ENCODE measurements around the gene CRYAA. TPM values are rescaled to one million over a fixed set of nuclear protein-coding genes. Genes with fewer than 3 reads are reported as not detected.

The CRYAA gene
- total and polyA plus RNA-seq, 11 donors: not detected

- H3K9me3 ChIP-seq: peaks cover 0 to 28% (median 17%) of the 10 kb centered on the region in 12 donors
- H3K27me3 ChIP-seq: peaks cover 0 to 7% (median 0%) of the 10 kb centered on the region in 9 donors
- no peaks in the 10 kb centered on the region for H3K4me1 ChIP-seq
- no peak overlapping the region for H3K4me3 ChIP-seq
- ATAC-seq (no peak), DNase-seq (peak in 2 of 5 donors; percentile 1 to 4)
- TF ChIP-seq CTCF (IDR thresholded peaks at IDR 0.05): no peak
- TF ChIP-seq POLR2A (IDR thresholded peaks at IDR 0.05): no peak
- WGBS, 4 donors: 89 to 96% (median 93%) methylated on average over 7 of the region's 7 CpGs
- H3K36me3 ChIP-seq: no peaks in the 10 kb centered on the region
- intact Hi-C loops (cut with DNase I): no loop called here
- no peak overlapping the region for H3K27ac ChIP-seq
Observed at GRCh38 chr21:43204638-43205037, 35.8 kb downstream of the CRYAA start.

GRCh38 chr21:43206231-43207042, 37.6 kb downstream of the CRYAA start:
- H3K27me3 ChIP-seq: peaks cover 0 to 7% (median 0%) of the 10 kb centered on the region in 9 donors
- WGBS, 4 donors: 86 to 87% (median 87%) methylated on average over 15 to 18 of the region's 18 CpGs

GRCh38 chr21:43207043-43207315, 38.2 kb downstream of the CRYAA start:
- H3K36me3 ChIP-seq: no peaks in the 10 kb centered on the region
- ATAC-seq (no peak), DNase-seq (peak in 1 of 5 donors; percentile 40)
- no peak for TF ChIP-seq CTCF (IDR thresholded peaks at IDR 0.05)
- no peak overlapping the region for H3K27ac ChIP-seq
- 92 to 98% (median 94%) methylated on average over 6 of the region's 6 CpGs for WGBS, 4 donors
- peaks cover 0 to 13% (median 2%) of the 10 kb centered on the region in 12 donors for H3K4me1 ChIP-seq
- intact Hi-C loops (cut with DNase I): no loop called here
- H3K27me3 ChIP-seq: peaks cover 0 to 7% (median 0%) of the 10 kb centered on the region in 9 donors
- peaks cover 0 to 8% (median under 1%) of the 10 kb centered on the region in 12 donors for H3K9me3 ChIP-seq
- H3K4me3 ChIP-seq: no peak overlapping the region

More at GRCh38 chr21:43206231-43207042, 37.6 kb downstream of the CRYAA start:
- H3K4me1 ChIP-seq: peaks cover 0 to 8% (median under 1%) of the 10 kb centered on the region in 12 donors
- H3K36me3 ChIP-seq: no peaks in the 10 kb centered on the region
- DNase-seq (peak in 3 of 5 donors; percentile 3 to 38 (median 14)), ATAC-seq (no peak)
- peaks cover 0 to 13% (median 4%) of the 10 kb centered on the region in 12 donors for H3K9me3 ChIP-seq
- TF ChIP-seq POLR2A (IDR thresholded peaks at IDR 0.05) (no peak), CTCF (IDR thresholded peaks at IDR 0.05) (no peak)
- intact Hi-C loops (cut with DNase I): no loop called here
- H3K27ac ChIP-seq: no peak overlapping the region
- H3K4me3 ChIP-seq: no peak overlapping the region

- H3K4me1 ChIP-seq: peaks cover 0 to 14% (median 2%) of the 10 kb centered on the region in 12 donors
- no peak for TF ChIP-seq CTCF (IDR thresholded peaks at IDR 0.05)
- no peak for TF ChIP-seq POLR2A (IDR thresholded peaks at IDR 0.05)
- no peaks in the 10 kb centered on the region for H3K9me3 ChIP-seq
- no peak overlapping the region for H3K4me3 ChIP-seq
- intact Hi-C loops (cut with DNase I): no loop called here
- no peak overlapping the region for H3K27ac ChIP-seq
- WGBS, 4 donors: 84 to 96% (median 93%) methylated on average over 6 of the region's 6 CpGs
- no peaks in the 10 kb centered on the region for H3K36me3 ChIP-seq
- H3K27me3 ChIP-seq: peaks cover 0 to 7% (median 0%) of the 10 kb centered on the region in 9 donors
- ATAC-seq (no peak), DNase-seq (peak in 2 of 5 donors; percentile 2 to 6)
Observed at GRCh38 chr21:43207868-43208267, 39.1 kb downstream of the CRYAA start.

Measured in heart left ventricle (tissue), 16 donors.